Measurements from ENCODE around the gene MFAP4.

Gene MFAP4

DNA sequence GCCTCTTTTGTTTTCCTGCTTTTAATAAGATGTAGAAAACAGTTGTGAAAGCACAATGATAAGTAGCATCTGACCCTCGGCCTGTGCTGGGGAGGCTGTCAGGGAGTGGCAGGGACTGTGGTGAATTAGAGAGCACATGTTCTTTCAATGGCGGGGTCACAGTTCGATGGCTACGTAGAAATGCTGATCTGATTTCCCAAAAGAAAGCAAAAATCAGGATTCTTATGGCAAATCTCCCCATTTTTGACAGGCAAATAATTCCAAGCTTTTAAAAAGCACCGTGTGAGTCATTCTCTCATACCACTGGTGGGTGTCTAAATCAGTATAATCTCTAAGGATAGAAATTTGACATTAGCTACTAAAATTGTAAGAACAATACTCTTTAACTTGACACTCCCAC, 12.9 kb downstream of the MFAP4 start:
- ATAC-seq, result no peak
- H3K9me3 Mint-ChIP-seq, result no peaks in the 10 kb centered on the region
- no peak overlapping the region for H3K27ac Mint-ChIP-seq
- peaks cover 41% of the 10 kb centered on the region for H3K4me1 Mint-ChIP-seq
- no peak for DNase-seq
- no peak overlapping the region for H3K4me3 Mint-ChIP-seq
- no peaks in the 10 kb centered on the region for H3K27me3 Mint-ChIP-seq
- no peaks in the 10 kb centered on the region for H3K36me3 Mint-ChIP-seq (ENCODE audit: low read depth)

DNA sequence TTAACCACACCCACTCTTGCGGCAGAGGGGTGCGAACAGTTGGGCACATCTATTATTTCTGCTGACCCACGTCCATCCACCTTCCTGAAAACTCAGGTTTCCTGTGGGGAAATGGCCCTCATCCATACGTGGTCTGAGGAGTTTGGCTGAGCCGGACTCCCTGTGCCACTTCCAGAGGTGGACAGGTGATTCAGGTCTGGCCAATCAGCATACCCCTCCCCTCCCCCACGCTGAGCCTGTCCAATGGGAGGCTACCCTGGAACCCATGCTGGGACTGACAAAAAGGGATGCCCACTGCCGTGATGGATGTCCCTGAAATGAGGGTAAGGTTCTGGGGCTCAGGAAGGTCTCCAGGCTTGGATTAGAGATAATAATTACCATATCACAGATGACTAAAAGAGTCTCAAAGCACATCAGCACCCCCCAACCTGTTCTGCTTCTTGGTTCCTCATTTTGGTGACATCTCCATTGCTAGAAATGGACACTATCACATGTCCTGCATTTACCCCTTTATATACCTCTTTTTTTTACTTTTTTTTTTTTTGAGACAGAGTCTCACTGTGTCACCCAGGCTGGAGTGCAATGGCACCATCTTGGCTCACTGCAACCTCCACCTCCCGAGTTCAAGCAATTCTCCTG, 14.0 kb downstream of the MFAP4 start:
- Mint-ChIP-seq H3K36me3 (ENCODE audit: low read depth) (no peaks in the 10 kb centered on the region), H3K9me3 (no peaks in the 10 kb centered on the region), H3K4me3 (no peak overlapping the region), H3K27me3 (no peaks in the 10 kb centered on the region), H3K27ac (no peak overlapping the region), H3K4me1 (peaks cover 43% of the 10 kb centered on the region)
- ATAC-seq (no peak), DNase-seq (no peak)

DNA sequence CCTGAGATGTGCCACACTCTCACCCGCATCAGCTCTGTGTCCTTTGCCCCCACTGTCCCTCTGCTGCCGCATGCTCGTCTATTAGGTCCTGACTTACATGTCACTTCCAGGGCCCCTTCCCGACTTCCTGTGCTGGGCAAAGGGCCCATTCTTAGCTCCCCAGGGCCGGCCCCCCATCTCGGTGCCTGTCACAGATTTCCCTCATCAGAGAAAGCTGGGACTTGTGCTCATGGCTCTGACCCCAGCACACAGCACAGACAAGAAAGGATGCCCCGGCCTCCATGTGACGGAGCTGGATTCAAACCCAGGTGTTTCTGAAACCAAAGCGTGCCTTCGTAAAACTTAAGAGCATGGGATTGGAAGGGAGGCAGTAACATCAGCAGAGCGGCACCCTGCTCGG, 14.6 kb downstream of the MFAP4 start:
- peaks cover 41% of the 10 kb centered on the region for H3K4me1 Mint-ChIP-seq
- H3K9me3 Mint-ChIP-seq, result no peaks in the 10 kb centered on the region
- DNase-seq, result no peak
- no peaks in the 10 kb centered on the region for H3K36me3 Mint-ChIP-seq (ENCODE audit: low read depth)
- no peaks in the 10 kb centered on the region for H3K27me3 Mint-ChIP-seq
- no peak overlapping the region for H3K4me3 Mint-ChIP-seq
- no peak overlapping the region for H3K27ac Mint-ChIP-seq
- ATAC-seq, result no peak

DNA sequence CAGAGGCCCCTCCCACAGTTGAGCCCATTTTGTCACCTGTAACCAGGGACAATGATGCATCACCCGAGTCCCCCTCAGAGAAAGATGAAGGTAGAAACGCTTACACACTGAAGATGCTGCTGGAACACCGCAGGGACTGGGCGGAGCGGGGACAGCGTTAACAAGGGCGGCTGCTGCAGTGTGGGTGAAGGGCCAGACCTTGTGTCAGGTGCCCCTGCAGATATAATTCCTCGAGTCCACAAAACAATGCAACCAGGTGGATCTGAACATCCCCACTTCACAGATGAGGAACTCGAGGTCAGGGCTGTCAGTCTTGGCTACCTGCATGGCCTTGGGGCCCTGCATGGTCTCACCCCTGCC, 15.0 kb downstream of the MFAP4 start:
- H3K9me3 Mint-ChIP-seq, result no peaks in the 10 kb centered on the region
- no peak overlapping the region for H3K4me3 Mint-ChIP-seq
- H3K27ac Mint-ChIP-seq, result no peak overlapping the region
- ATAC-seq (no peak), DNase-seq (no peak)
- H3K4me1 Mint-ChIP-seq, result peaks cover 36% of the 10 kb centered on the region
- H3K27me3 Mint-ChIP-seq, result no peaks in the 10 kb centered on the region
- H3K36me3 Mint-ChIP-seq (ENCODE audit: low read depth), result no peaks in the 10 kb centered on the region

DNA sequence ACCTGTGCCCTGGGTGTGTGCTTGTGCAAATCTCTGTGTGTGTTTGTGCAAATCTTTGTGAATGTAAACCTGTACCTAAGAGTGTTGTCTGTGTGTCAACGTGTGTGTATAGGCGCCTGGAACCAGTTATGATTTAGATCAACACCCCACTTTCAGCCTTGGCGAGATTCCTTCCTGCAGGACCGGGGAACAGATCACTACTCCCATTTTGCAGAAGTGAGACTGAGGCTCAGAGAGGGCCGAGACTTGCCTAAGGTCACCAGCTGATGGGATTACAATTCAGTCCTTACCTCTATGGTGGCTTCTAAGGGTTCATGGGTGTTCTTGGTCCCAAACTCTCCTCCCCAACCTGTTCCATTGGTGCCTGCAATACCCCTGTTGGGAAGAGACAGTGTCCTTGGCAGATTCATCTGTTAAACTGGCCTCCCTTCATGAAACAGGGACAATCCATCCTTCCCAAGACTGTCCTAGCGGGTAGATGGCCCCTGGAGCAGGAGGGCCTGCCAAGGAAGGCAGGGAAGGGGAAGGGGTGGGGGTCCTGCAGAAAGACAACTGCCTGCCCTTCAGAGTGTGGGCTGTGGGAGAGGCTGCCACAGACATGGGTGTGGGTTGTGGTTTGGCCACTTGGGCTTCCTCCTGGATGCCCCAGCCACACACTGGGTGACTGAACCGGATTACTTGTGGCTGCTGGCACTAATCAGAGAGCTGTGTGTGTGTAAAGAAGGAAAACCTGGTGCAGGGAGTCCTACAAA, 15.6 kb downstream of the MFAP4 start:
- DNase-seq (no peak), ATAC-seq (no peak)
- H3K36me3 Mint-ChIP-seq (ENCODE audit: low read depth), result no peaks in the 10 kb centered on the region
- peaks cover 33% of the 10 kb centered on the region for H3K4me1 Mint-ChIP-seq
- H3K27me3 Mint-ChIP-seq, result no peaks in the 10 kb centered on the region
- no peak overlapping the region for H3K27ac Mint-ChIP-seq
- no peaks in the 10 kb centered on the region for H3K9me3 Mint-ChIP-seq
- H3K4me3 Mint-ChIP-seq, result no peak overlapping the region

DNA sequence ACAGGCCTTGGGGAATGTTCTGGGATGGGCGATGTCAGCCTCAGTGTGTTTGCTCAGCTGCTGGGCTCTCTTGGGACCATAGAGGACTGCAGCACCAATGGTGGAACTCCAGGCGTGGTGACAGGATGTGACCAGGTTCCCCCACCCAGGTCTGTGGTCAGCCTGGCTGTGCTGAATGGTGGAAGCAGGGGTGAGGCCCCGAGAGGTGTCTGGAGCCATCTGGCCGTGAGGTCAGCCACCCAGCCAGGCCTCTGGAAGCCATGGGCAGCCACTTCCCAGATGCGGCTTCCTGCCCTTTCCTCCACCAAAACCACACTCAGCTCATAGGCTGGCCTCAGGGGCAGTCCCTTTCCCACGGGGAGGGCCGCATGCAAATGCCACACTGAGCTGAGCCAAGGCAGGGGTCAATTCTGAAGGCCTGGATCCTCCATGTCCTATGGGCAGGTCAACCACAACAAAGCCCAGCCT, 16.5 kb downstream of the MFAP4 start:
- no peak overlapping the region for H3K4me3 Mint-ChIP-seq
- peak overlapping the region; percentile 23 for H3K27ac Mint-ChIP-seq
- H3K36me3 Mint-ChIP-seq (ENCODE audit: low read depth), result no peaks in the 10 kb centered on the region
- DNase-seq (no peak), ATAC-seq (peak; percentile 25)
- peaks cover 33% of the 10 kb centered on the region for H3K4me1 Mint-ChIP-seq
- no peaks in the 10 kb centered on the region for H3K9me3 Mint-ChIP-seq
- H3K27me3 Mint-ChIP-seq, result no peaks in the 10 kb centered on the region

DNA sequence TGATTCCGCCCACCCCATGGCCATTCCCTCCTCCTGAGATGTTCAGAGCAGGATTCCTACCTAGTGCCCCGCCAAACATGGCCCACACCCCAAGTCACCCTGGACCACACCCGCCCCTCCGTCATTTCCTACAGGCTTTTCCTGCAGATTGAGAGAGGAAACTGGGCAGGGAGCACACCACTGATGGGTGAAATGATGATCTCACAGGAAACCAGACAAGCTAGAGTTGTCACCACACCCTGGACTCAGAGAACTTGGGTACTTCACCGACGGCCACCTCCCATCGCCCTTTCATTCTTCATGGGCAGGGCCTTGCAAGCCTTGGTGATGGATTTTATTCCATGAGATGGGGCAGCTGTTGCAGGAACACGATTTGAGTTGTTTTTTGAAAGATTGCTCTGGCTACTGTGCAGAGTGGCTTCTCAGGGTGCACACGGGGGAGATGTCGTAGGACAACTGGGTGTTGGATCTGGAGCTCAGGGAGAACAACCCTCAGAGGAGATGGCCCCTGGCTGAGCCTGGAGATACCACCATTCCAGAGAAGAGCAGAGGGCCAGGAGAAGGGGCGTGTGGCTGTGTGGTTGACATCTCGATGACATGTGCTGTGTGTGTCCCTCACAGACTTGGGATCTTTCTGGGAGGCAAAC, 17.0 kb downstream of the MFAP4 start:
- no peaks in the 10 kb centered on the region for H3K9me3 Mint-ChIP-seq
- H3K27me3 Mint-ChIP-seq, result no peaks in the 10 kb centered on the region
- H3K36me3 Mint-ChIP-seq (ENCODE audit: low read depth), result no peaks in the 10 kb centered on the region
- H3K4me1 Mint-ChIP-seq, result peaks cover 33% of the 10 kb centered on the region
- DNase-seq (no peak), ATAC-seq (peak; percentile 45)
- peak overlapping the region; percentile 23 for H3K27ac Mint-ChIP-seq
- H3K4me3 Mint-ChIP-seq, result peak overlapping the region; percentile 41

DNA sequence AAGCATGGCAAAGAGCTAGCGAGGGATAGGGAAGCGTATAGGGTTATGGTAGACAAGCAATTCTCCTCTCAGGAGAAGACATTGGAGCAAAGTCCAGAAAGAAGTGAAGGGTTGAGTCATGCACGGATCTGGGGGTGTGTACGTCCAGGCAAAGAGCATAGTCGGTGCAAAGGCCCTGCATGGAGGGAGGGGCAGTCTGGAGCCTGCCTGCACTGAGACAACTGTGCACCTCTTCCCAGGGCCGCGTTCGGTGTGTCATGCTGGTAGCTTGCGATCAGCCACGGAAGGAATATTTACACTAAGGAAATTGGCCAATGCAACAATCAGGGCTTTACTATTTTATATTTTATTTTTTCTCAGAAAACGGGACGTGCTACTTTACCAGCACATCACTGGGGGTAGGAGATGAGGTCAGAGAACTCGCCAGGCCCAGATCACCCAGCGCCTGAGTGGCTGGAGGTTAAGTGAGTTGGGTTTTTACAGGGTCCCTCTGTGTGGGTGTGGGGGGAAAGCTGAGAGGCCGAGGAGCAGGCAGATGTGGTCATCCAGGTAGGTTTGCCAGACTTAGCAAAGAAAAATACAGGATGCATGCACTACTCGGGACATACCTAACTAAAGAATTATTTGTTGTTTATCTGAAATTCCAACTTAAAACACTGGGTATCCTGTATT, 17.7 kb downstream of the MFAP4 start:
- Mint-ChIP-seq H3K36me3 (ENCODE audit: low read depth) (no peaks in the 10 kb centered on the region), H3K9me3 (no peaks in the 10 kb centered on the region), H3K27me3 (no peaks in the 10 kb centered on the region), H3K4me3 (no peak overlapping the region), H3K4me1 (peaks cover 33% of the 10 kb centered on the region), H3K27ac (peak overlapping the region; percentile 23)
- no peak for DNase-seq
- no peak for ATAC-seq

DNA sequence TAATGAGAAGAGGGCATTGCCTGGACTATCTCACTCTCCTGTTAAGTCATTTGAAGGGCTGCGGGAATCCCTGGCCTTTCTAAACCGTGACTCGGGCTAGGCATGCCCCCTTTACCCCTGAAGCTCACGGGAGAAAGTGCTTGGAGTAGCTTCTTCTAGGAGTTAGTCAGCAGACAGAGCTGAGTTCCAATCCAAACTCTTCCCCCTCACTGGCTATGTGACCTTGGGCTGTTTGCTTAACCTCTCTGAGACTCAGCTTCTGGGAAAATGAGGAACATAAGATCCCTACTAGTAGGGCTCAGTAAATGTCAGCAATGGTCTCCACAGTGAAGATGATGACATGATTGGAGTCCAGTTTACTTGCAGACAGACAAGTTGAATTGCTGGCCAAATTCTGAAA, 18.8 kb downstream of the MFAP4 start:
- peaks cover 33% of the 10 kb centered on the region for H3K4me1 Mint-ChIP-seq
- H3K4me3 Mint-ChIP-seq, result no peak overlapping the region
- ATAC-seq (no peak), DNase-seq (no peak)
- no peaks in the 10 kb centered on the region for H3K36me3 Mint-ChIP-seq (ENCODE audit: low read depth)
- H3K27ac Mint-ChIP-seq, result no peak overlapping the region
- H3K27me3 Mint-ChIP-seq, result peaks cover 1% of the 10 kb centered on the region
- no peaks in the 10 kb centered on the region for H3K9me3 Mint-ChIP-seq

DNA sequence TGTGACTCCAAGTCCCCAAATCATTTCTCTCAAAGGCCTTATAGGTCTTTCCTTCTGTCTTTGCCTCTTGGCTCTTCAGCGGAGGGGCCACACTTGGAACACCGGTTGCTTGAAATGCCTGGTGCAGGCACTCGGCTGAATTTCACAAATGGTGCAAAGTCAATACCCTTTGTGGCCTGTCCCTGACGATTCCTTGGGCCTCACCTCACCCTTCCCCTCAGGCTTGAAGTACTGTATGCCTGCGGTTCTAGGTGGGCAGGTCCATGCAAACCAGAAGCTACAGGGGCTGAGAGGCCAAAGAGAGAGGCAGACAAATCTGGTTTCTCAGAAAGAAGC, 20.4 kb downstream of the MFAP4 start:
- Mint-ChIP-seq H3K27ac (no peak overlapping the region), H3K27me3 (peaks cover 1% of the 10 kb centered on the region), H3K9me3 (no peaks in the 10 kb centered on the region), H3K36me3 (ENCODE audit: low read depth) (no peaks in the 10 kb centered on the region), H3K4me3 (no peak overlapping the region), H3K4me1 (peaks cover 31% of the 10 kb centered on the region)
- ATAC-seq, result no peak
- no peak for DNase-seq

DNA sequence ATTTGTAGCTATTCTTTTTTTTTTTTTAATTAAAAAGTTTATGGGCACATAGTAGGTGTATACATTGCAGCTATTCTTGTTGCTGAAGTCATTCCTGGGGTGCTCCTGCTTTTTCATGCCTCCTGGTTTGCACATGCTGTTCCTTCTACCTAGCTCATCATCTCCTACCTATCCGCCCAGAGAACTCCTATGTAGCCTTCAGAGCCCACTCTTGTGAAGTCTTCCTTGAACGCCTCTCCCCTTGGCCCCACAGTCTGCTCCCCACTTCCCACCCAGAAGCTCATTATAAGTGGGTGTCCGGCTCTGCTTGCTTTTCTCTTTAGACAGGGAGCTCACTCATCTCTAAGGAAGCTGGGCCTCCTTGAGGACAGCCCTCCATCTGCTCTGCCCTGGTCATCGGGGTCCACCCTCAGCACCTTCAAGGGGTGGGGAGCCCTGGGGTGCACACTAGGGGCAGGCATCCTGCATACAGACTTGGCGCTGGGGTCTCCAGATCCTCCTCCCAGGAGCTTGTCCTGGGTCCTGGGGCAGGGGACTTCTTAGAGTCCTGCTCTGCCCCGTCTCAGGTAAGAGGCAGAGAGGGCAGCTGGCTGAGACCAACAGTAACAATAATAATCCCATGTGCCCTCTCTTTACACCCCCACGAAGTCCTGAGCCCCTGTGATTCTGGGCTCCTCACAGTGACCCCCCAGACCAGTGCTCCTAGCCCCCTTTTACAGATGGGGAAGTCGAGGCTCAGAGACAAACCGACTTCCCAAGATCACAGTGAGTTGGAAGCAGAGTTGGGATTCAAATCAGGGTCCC, 21.0 kb downstream of the MFAP4 start:
- Mint-ChIP-seq H3K4me3 (no peak overlapping the region), H3K36me3 (ENCODE audit: low read depth) (no peaks in the 10 kb centered on the region), H3K4me1 (peaks cover 29% of the 10 kb centered on the region), H3K9me3 (no peaks in the 10 kb centered on the region), H3K27me3 (peaks cover 1% of the 10 kb centered on the region), H3K27ac (no peak overlapping the region)
- ATAC-seq (no peak), DNase-seq (no peak)

DNA sequence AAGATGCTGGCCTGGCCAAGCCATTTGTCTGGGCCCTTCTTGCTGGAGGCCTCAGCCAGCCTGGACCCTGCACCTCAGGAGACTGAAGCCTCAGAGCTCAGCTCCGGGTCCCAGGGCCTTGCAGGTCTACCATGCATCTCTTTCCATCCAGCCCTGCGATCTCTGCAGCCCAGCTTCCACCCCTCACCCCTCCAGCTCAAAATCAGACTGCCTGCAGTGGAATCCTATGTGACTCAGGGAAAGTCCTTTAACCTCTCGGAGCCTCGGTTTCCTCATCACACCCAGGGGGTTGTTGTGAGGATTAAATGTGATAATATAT, 21.5 kb downstream of the MFAP4 start:
- ATAC-seq, result no peak
- Mint-ChIP-seq H3K9me3 (no peaks in the 10 kb centered on the region), H3K4me3 (no peak overlapping the region), H3K27me3 (peaks cover 4% of the 10 kb centered on the region), H3K4me1 (peaks cover 23% of the 10 kb centered on the region), H3K36me3 (ENCODE audit: low read depth) (no peaks in the 10 kb centered on the region), H3K27ac (no peak overlapping the region)
- DNase-seq, result no peak

DNA sequence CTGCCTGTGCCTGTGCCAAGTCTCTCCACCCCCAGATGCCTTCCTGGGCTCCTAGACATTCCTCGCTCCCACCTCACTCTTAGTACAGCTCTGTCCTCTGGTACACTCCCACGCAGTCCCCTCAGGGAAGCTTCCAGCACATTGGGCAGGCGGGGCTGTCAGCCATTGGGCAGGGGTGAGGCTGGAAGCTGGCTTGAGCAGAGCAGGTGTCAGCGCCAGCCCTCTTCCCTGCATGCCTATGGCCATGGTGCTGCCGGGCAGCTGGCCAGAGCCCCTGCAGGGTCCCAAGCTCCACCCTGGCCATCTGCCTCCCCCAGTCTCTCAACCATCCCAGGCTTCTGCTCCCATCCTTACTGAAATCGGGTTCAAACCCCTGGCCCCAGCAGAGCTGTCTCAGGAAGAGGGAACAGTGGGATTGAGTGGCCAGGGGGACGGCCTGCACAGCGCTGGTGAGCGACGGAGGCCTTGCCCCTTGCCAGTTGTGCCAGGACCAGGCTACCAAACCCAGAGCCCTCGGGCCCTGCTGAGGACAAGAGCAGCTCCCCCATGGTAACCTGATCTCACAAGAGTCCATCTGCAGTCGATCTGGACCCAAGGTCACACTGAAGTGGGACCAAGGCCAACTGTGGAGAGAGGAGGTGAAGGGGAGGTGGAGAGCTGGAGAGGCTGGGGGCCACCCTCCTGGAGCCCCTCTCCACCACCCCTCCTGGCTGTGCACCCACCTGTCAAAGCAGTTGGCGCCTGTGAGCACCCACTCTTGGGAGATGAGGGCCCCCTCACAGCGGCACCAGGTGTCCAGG, 22.1 kb downstream of the MFAP4 start:
- Mint-ChIP-seq H3K36me3 (ENCODE audit: low read depth) (no peaks in the 10 kb centered on the region), H3K4me3 (no peak overlapping the region), H3K4me1 (peaks cover 18% of the 10 kb centered on the region), H3K27me3 (peaks cover 5% of the 10 kb centered on the region), H3K9me3 (no peaks in the 10 kb centered on the region), H3K27ac (no peak overlapping the region)
- DNase-seq, result no peak
- no peak for ATAC-seq

Measured in activated naive CD8-positive, alpha-beta T cell treated with anti-CD3 and anti-CD28 coated beads, Interleukin-2, amount 50 U/mL, for 24 hours (primary cell).